ENCODE data around the gene ADAM33. TPM values are rescaled to one million over a fixed set of nuclear protein-coding genes. Genes with fewer than 3 reads are reported as not detected.

Gene ADAM33
- total RNA-seq, 1 experiment from 2014 or later = 0.23 TPM

DNA sequence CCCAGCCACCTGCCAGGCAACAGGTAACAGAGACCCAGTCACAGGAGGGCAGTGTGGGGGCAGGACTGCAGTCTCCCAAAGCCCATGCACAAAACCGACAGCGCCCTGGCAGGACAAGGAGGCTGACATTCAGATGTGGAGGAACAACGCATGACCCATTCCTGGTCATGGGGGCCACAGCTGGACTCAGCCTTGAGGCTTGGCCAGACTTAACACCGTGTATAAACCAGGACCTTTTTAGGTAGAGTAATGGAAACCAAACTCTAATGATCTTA is 26.7 kb downstream of the ADAM33 start:
- no peaks in the 10 kb centered on the region for H3K27me3 Mint-ChIP-seq (ENCODE audit: insufficient read depth, unreplicated experiment)
- TF ChIP-seq, protein P1, sequence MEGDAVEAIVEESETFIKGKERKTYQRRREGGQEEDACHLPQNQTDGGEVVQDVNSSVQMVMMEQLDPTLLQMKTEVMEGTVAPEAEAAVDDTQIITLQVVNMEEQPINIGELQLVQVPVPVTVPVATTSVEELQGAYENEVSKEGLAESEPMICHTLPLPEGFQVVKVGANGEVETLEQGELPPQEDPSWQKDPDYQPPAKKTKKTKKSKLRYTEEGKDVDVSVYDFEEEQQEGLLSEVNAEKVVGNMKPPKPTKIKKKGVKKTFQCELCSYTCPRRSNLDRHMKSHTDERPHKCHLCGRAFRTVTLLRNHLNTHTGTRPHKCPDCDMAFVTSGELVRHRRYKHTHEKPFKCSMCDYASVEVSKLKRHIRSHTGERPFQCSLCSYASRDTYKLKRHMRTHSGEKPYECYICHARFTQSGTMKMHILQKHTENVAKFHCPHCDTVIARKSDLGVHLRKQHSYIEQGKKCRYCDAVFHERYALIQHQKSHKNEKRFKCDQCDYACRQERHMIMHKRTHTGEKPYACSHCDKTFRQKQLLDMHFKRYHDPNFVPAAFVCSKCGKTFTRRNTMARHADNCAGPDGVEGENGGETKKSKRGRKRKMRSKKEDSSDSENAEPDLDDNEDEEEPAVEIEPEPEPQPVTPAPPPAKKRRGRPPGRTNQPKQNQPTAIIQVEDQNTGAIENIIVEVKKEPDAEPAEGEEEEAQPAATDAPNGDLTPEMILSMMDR (IDR thresholded peaks at IDR 0.05; ENCODE audit: insufficient read depth in 1 of 2, low read depth in 1 of 2, low read length in 1 of 2, severe bottlenecking in 1 of 2, unreplicated experiment in 1 of 2) = no peak
- H3K9me3 ChIP-seq = no peaks in the 10 kb centered on the region
- no peak overlapping the region for H3K4me3 ChIP-seq (ENCODE audit: low read depth, low read length)
- H3K4me1 ChIP-seq = no peaks in the 10 kb centered on the region
- no peaks in the 10 kb centered on the region for H3K36me3 ChIP-seq (ENCODE audit: control insufficient read depth, insufficient read depth, low read length)
- intact Hi-C loops (cut with micrococcal nuclease; ENCODE audit: unreplicated experiment) = no loop called here
- H3K27ac Mint-ChIP-seq (ENCODE audit: unreplicated experiment) = no peak overlapping the region
- CTCF ChIA-PET = no interaction called here
- BruUV-seq (replicated peaks) = no TSS peak
- H3K4me1 Mint-ChIP-seq (ENCODE audit: low read depth, unreplicated experiment) = no peaks in the 10 kb centered on the region
- no peak for DNase-seq
- no peaks in the 10 kb centered on the region for H3K36me3 Mint-ChIP-seq (ENCODE audit: insufficient read depth, unreplicated experiment)
- H3K9me3 Mint-ChIP-seq (ENCODE audit: unreplicated experiment) = no peaks in the 10 kb centered on the region
- no peak overlapping the region for H3K4me3 Mint-ChIP-seq (ENCODE audit: unreplicated experiment)
- H3K27me3 ChIP-seq (replicated peaks; ENCODE audit: control insufficient read depth, insufficient read depth, low read length) = no peaks in the 10 kb centered on the region
- POLR2A ChIA-PET = no interaction called here

DNA sequence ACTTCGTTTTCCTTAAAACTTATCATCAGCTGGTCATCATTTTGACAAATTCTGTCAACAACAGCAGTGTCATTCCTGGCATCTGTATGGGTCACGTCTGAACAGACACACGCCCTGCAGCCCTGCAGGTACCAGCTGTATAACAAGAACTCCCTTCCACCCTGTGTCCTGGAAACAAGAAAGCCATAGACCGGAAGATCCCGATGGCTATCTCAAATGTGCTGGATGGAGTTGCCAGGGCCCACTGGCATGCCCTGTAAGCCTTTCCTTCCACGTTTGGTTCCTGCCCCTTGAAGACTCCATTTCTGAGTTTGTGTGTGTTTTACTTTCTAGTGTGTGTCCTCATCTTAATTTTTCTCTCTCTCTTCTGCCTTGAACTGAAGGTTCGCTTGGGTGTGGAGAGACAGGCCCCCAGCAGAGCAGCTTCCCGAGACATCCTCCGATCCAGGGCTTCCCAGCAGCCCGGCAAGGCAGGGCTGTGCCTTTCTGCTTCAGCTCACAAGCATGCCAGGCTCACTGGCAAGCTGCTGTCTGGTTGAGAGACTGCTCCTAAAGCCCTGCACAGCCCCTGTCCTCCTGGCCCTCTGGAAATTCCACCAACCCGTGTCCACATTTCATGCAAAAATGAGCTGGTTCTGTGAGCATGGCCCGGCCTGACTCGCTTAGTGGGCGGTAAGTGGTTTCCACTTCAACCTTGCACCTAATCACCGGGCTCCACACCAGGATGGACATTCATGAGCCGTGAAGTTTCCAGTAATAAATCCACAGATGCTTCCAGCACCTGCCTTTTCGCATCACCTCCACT is 27.3 kb downstream of the ADAM33 start:
- TF ChIP-seq, protein P1 (IDR thresholded peaks at IDR 0.05; ENCODE audit: insufficient read depth in 1 of 2, low read depth in 1 of 2, low read length in 1 of 2, severe bottlenecking in 1 of 2, unreplicated experiment in 1 of 2) = no peak
- no peaks in the 10 kb centered on the region for H3K9me3 Mint-ChIP-seq (ENCODE audit: unreplicated experiment)
- intact Hi-C loops (cut with micrococcal nuclease; ENCODE audit: unreplicated experiment) = no loop called here
- no peak overlapping the region for H3K4me3 ChIP-seq (ENCODE audit: low read depth, low read length)
- no peak overlapping the region for H3K27ac Mint-ChIP-seq (ENCODE audit: unreplicated experiment)
- H3K4me1 ChIP-seq = no peaks in the 10 kb centered on the region
- no TSS peak for BruUV-seq (replicated peaks)
- no peak overlapping the region for H3K4me3 Mint-ChIP-seq (ENCODE audit: unreplicated experiment)
- H3K27me3 Mint-ChIP-seq (ENCODE audit: insufficient read depth, unreplicated experiment) = no peaks in the 10 kb centered on the region
- no peak for DNase-seq
- H3K36me3 Mint-ChIP-seq (ENCODE audit: insufficient read depth, unreplicated experiment) = no peaks in the 10 kb centered on the region
- ChIA-PET CTCF (interaction anchor here (0.9 kb wide), 1 partner anchor 22 kb away, joined by 3 read pairs; no protein-coding TSS in a partner anchor), POLR2A (no interaction called here)
- no peaks in the 10 kb centered on the region for H3K27me3 ChIP-seq (replicated peaks; ENCODE audit: control insufficient read depth, insufficient read depth, low read length)
- no peaks in the 10 kb centered on the region for H3K4me1 Mint-ChIP-seq (ENCODE audit: low read depth, unreplicated experiment)
- H3K36me3 ChIP-seq (ENCODE audit: control insufficient read depth, insufficient read depth, low read length) = no peaks in the 10 kb centered on the region
- H3K9me3 ChIP-seq = no peaks in the 10 kb centered on the region

DNA sequence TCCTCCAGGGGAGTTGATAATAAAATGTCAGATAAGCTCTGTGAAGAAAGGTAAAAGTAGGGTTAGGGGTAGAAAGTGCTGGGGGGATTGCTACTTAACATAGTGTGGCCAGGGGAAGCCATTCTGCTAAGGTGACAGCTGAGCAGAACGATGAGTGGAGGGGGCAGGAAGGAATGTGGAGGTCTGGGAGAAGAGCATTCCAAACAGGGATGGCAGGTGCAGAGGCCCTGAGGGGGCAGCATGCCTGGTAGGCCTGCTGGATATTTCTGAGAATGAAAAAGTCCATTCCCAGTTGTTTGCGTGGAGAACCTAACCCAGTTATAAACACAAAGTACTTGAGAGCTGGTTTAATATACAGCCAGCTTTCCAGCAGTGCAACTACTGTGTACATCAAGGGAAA is 27.9 kb downstream of the ADAM33 start:
- Mint-ChIP-seq H3K36me3 (ENCODE audit: insufficient read depth, unreplicated experiment) (no peaks in the 10 kb centered on the region), H3K4me3 (ENCODE audit: unreplicated experiment) (no peak overlapping the region), H3K27me3 (ENCODE audit: insufficient read depth, unreplicated experiment) (no peaks in the 10 kb centered on the region), H3K4me1 (ENCODE audit: low read depth, unreplicated experiment) (no peaks in the 10 kb centered on the region), H3K9me3 (ENCODE audit: unreplicated experiment) (no peaks in the 10 kb centered on the region), H3K27ac (ENCODE audit: unreplicated experiment) (no peak overlapping the region)
- POLR2A ChIA-PET = no interaction called here
- H3K4me1 ChIP-seq = no peaks in the 10 kb centered on the region
- intact Hi-C loops (cut with micrococcal nuclease; ENCODE audit: unreplicated experiment) = no loop called here
- no peaks in the 10 kb centered on the region for H3K27me3 ChIP-seq (replicated peaks; ENCODE audit: control insufficient read depth, insufficient read depth, low read length)
- CTCF ChIA-PET = interaction anchor here (0.9 kb wide), 1 partner anchor 23 kb away, joined by 3 read pairs; no protein-coding TSS in a partner anchor
- DNase-seq = no peak
- BruUV-seq (replicated peaks) = no TSS peak
- H3K36me3 ChIP-seq (ENCODE audit: control insufficient read depth, insufficient read depth, low read length) = no peaks in the 10 kb centered on the region
- TF ChIP-seq, protein P1 (IDR thresholded peaks at IDR 0.05; ENCODE audit: insufficient read depth in 1 of 2, low read depth in 1 of 2, low read length in 1 of 2, severe bottlenecking in 1 of 2, unreplicated experiment in 1 of 2) = no peak
- H3K9me3 ChIP-seq = no peaks in the 10 kb centered on the region
- H3K4me3 ChIP-seq (ENCODE audit: low read depth, low read length) = no peak overlapping the region
